ENCODE results near the gene XKR8. TPM values are rescaled to one million over a fixed set of nuclear protein-coding genes. Genes with fewer than 3 reads are reported as not detected.

Gene XKR8
- total RNA-seq, 1 experiment from 2014 or later = 3.3 TPM

GRCh38 chr1:27957655-27958054 lies 2.1 kb upstream of the XKR8 start:
- Mint-ChIP-seq H3K36me3 (ENCODE audit: insufficient read depth, unreplicated experiment) (peaks cover 19% of the 10 kb centered on the region), H3K9me3 (ENCODE audit: low read depth, unreplicated experiment) (no peaks in the 10 kb centered on the region), H3K4me1 (ENCODE audit: low read depth, unreplicated experiment) (peaks cover 8% of the 10 kb centered on the region), H3K27me3 (ENCODE audit: unreplicated experiment) (no peaks in the 10 kb centered on the region), H3K27ac (ENCODE audit: unreplicated experiment) (no peak overlapping the region), H3K4me3 (ENCODE audit: low read depth, unreplicated experiment) (no peak overlapping the region)
- CTCF ChIA-PET = no interaction called here
- no peak for DNase-seq
- intact Hi-C loops (cut with micrococcal nuclease; ENCODE audit: unreplicated experiment) = no loop called here
- TF ChIP-seq, protein P1, sequence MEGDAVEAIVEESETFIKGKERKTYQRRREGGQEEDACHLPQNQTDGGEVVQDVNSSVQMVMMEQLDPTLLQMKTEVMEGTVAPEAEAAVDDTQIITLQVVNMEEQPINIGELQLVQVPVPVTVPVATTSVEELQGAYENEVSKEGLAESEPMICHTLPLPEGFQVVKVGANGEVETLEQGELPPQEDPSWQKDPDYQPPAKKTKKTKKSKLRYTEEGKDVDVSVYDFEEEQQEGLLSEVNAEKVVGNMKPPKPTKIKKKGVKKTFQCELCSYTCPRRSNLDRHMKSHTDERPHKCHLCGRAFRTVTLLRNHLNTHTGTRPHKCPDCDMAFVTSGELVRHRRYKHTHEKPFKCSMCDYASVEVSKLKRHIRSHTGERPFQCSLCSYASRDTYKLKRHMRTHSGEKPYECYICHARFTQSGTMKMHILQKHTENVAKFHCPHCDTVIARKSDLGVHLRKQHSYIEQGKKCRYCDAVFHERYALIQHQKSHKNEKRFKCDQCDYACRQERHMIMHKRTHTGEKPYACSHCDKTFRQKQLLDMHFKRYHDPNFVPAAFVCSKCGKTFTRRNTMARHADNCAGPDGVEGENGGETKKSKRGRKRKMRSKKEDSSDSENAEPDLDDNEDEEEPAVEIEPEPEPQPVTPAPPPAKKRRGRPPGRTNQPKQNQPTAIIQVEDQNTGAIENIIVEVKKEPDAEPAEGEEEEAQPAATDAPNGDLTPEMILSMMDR (IDR thresholded peaks at IDR 0.05; ENCODE audit: unreplicated experiment) = no peak
- BruUV-seq (replicated peaks) = no TSS peak

GRCh38 chr1:27958513-27958912 lies 1.3 kb upstream of the XKR8 start:
- H3K4me3 Mint-ChIP-seq (ENCODE audit: low read depth, unreplicated experiment) = no peak overlapping the region
- no peak overlapping the region for H3K27ac Mint-ChIP-seq (ENCODE audit: unreplicated experiment)
- CTCF ChIA-PET = no interaction called here
- TF ChIP-seq, protein P1 (IDR thresholded peaks at IDR 0.05; ENCODE audit: unreplicated experiment) = no peak
- BruUV-seq (replicated peaks) = no TSS peak
- no peaks in the 10 kb centered on the region for H3K27me3 Mint-ChIP-seq (ENCODE audit: unreplicated experiment)
- intact Hi-C loops (cut with micrococcal nuclease; ENCODE audit: unreplicated experiment) = no loop called here
- H3K36me3 Mint-ChIP-seq (ENCODE audit: insufficient read depth, unreplicated experiment) = peaks cover 19% of the 10 kb centered on the region
- H3K9me3 Mint-ChIP-seq (ENCODE audit: low read depth, unreplicated experiment) = no peaks in the 10 kb centered on the region
- no peak for DNase-seq
- peaks cover 8% of the 10 kb centered on the region for H3K4me1 Mint-ChIP-seq (ENCODE audit: low read depth, unreplicated experiment)

- Mint-ChIP-seq H3K27me3 (ENCODE audit: unreplicated experiment) (no peaks in the 10 kb centered on the region), H3K27ac (ENCODE audit: unreplicated experiment) (no peak overlapping the region), H3K4me3 (ENCODE audit: low read depth, unreplicated experiment) (peak overlapping the region; percentile 73), H3K36me3 (ENCODE audit: insufficient read depth, unreplicated experiment) (peaks cover 19% of the 10 kb centered on the region), H3K4me1 (ENCODE audit: low read depth, unreplicated experiment) (peaks cover 8% of the 10 kb centered on the region), H3K9me3 (ENCODE audit: low read depth, unreplicated experiment) (no peaks in the 10 kb centered on the region)
- no peak for DNase-seq
- CTCF ChIA-PET = interaction anchor here (0.6 kb wide), 1 partner anchor 42 kb away, joined by 4 read pairs; no protein-coding TSS in a partner anchor
- TF ChIP-seq, protein P1 (IDR thresholded peaks at IDR 0.05; ENCODE audit: unreplicated experiment) = no peak
- BruUV-seq (replicated peaks) = no TSS peak
- intact Hi-C loops (cut with micrococcal nuclease; ENCODE audit: unreplicated experiment) = no loop called here
Observed at GRCh38 chr1:27960762-27961645, 1.2 kb downstream of the XKR8 start.

DNA sequence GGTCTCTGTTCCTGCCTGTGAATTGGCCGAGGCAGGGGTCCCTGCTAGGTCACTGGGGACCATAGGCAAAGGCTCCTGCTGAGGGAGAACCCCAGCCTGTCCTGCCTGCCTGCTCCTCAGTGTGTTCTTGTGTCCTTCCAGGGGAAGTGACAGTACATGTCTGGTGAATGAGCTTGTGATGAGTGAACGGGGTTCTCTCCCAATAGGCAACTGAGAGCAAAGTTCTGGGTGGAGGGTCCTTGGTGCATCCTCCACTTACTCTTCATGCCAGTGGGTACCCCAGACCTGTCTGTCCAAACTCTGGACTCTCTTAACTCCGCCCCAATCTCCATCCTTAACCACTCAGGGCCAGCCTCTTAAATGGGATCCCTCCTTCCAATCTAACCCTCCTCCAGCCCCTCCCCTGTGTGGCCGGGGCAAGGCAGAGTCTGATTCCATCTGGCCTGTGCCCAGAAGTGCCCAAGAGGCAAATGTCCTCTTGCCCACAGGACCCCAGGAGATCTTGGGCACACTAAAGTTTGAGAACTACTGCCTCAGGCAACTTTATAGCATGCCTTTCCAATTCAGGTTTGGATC lies 2.0 kb downstream of the XKR8 start:
- TF ChIP-seq, protein P1 (IDR thresholded peaks at IDR 0.05; ENCODE audit: unreplicated experiment) = no peak
- no peak for DNase-seq
- TSS peak; percentile 43 for BruUV-seq (replicated peaks)
- no peak overlapping the region for H3K4me3 Mint-ChIP-seq (ENCODE audit: low read depth, unreplicated experiment)
- no peaks in the 10 kb centered on the region for H3K9me3 Mint-ChIP-seq (ENCODE audit: low read depth, unreplicated experiment)
- no peak overlapping the region for H3K27ac Mint-ChIP-seq (ENCODE audit: unreplicated experiment)
- intact Hi-C loops (cut with micrococcal nuclease; ENCODE audit: unreplicated experiment) = no loop called here
- H3K4me1 Mint-ChIP-seq (ENCODE audit: low read depth, unreplicated experiment) = peaks cover 13% of the 10 kb centered on the region
- H3K27me3 Mint-ChIP-seq (ENCODE audit: unreplicated experiment) = no peaks in the 10 kb centered on the region
- H3K36me3 Mint-ChIP-seq (ENCODE audit: insufficient read depth, unreplicated experiment) = peaks cover 22% of the 10 kb centered on the region
- CTCF ChIA-PET = interaction anchor here (0.6 to 1.1 kb wide), 3 partner anchors 42 to 127 kb away, joined by 3 to 5 read pairs (median 4); partner anchors contain the start of gene EYA3

All from Calu3 (cell line).